Activated naive CD8-positive, alpha-beta T cell treated with anti-CD3 and anti-CD28 coated beads, Interleukin-2, amount 10 ng/mL, durations not matched to agents 7 days and 5 days (primary cell): ENCODE measurements around the gene ZNF143. TPM values are rescaled to one million over a fixed set of nuclear protein-coding genes. Genes with fewer than 3 reads are reported as not detected.
"Not testable (repeated sequence)": the region's sequence is repeated elsewhere in the genome, so short reads cannot be mapped to it uniquely, and the experiment has no call there.

ENCODE experiments used
- ATAC-seq: fragments of 150-1000 bp; cut with Tn5 transposase; one replicate; pipeline ENCODE4 v1.10.0; 2021; ENCODE audit warnings: low read depth, moderate library complexity
- POLR2A ChIA-PET: fragments of 350-600 bp; sonication (Branson Sonifier 250); formaldehyde crosslinking; loops from one replicate; lab custom pipeline; 2021; ENCODE audit warnings: antibody characterized with exemption; lab: Charles Lee
- DNase-seq: peaks from one replicate; pipeline ENCODE4 v3.0.0; 2021
- H3K27ac Mint-ChIP-seq: one replicate; pipeline ENCODE4 v1.8.0; 2022; ENCODE audit warnings: mild to moderate bottlenecking, mixed read lengths
- H3K27me3 Mint-ChIP-seq: one replicate; pipeline ENCODE4 v1.8.0; 2022; ENCODE audit warnings: mild to moderate bottlenecking, moderate library complexity, mixed read lengths
- H3K36me3 Mint-ChIP-seq: one replicate; pipeline ENCODE4 v1.8.0; 2021; ENCODE audit warnings: mild to moderate bottlenecking, mixed read lengths
- H3K4me1 Mint-ChIP-seq: one replicate; pipeline ENCODE4 v1.8.0; 2021; ENCODE audit warnings: mixed read lengths
- H3K4me3 Mint-ChIP-seq: one replicate; pipeline ENCODE4 v1.8.0; 2022; ENCODE audit warnings: mild to moderate bottlenecking, moderate library complexity, mixed read lengths
- H3K9me3 Mint-ChIP-seq: one replicate; pipeline ENCODE4 v1.8.0; 2021; ENCODE audit warnings: mixed read lengths
- total RNA-seq, 2 experiments: library from RNA; stranded (reverse); gene quantifications; one replicate each; pipeline ENCODE4 v1.2.3, GENCODE V29; 2021

ZNF143 gene
- total RNA-seq, 2 experiments from 2014 or later = 37.7 to 48.8 TPM

GRCh38 chr11:9509041-9509440 lies 48.2 kb downstream of the ZNF143 start:
- POLR2A ChIA-PET = interaction anchor here (0.6 kb wide), 1 partner anchor 279 kb away, joined by 3 read pairs; no protein-coding TSS in a partner anchor
- DNase-seq (no peak), ATAC-seq (no peak)
- peaks cover 8% of the 10 kb centered on the region for H3K4me1 Mint-ChIP-seq
- H3K4me3 Mint-ChIP-seq = no peak overlapping the region
- H3K36me3 Mint-ChIP-seq = peaks cover 22% of the 10 kb centered on the region
- no peaks in the 10 kb centered on the region for H3K9me3 Mint-ChIP-seq
- H3K27me3 Mint-ChIP-seq = no peaks in the 10 kb centered on the region
- H3K27ac Mint-ChIP-seq = no peak overlapping the region

DNA sequence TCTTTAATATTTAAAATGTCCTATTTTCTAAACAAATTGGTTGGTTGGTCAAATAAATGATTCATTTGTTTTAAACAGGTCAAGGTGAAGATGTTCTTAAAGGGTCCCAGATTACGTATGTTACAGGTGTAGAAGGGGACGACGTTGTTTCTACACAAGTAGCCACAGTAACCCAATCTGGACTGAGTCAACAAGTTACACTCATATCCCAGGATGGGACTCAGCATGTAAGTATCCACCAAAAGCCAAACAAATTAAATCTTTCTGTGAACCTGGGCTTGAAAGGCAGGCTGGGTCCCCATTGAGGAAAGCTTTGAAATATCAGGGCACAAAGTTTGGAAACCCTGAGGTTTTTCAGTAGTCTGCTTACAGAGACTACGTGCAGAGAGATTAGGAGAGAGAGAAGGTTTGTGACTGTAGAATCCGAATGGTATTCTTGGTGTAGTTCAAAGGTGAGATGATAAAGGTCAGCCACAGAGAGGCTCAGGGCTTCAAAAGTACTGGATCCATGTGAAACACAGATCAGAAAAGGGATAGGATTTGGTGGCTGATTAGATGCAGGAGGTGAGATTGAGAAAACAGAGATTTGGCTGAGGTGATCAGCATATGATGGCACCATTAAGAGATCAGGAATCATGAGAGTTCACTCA lies 51.7 kb downstream of the ZNF143 start:
- DNase-seq (no peak), ATAC-seq (no peak)
- H3K27ac Mint-ChIP-seq = no peak overlapping the region
- peaks cover 43% of the 10 kb centered on the region for H3K36me3 Mint-ChIP-seq
- no peaks in the 10 kb centered on the region for H3K27me3 Mint-ChIP-seq
- H3K4me1 Mint-ChIP-seq = peaks cover 7% of the 10 kb centered on the region
- H3K4me3 Mint-ChIP-seq = no peak overlapping the region
- H3K9me3 Mint-ChIP-seq = no peaks in the 10 kb centered on the region
- POLR2A ChIA-PET = no interaction called here

DNA sequence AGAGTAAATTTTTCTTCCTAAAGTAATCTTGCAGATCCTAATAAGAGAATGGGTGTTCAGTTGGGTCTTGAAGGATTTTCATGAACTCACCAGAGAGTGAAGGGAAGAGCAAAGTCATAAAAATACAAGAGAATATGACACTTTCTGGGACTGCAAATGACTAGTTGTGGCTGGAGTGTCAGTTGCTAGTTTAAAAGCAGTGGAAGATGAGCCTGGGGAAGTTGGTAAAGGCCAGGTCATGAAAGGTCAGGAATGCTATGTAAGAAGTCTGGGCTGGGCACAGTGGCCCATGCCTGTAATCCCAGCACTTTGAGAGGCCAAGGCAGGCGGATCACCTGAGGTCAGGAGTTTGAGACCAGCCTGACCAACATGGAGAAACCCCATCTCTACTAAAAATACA lies 53.8 kb downstream of the ZNF143 start:
- H3K4me3 Mint-ChIP-seq, POLR2A ChIA-PET, H3K27me3 Mint-ChIP-seq, H3K9me3 Mint-ChIP-seq, ATAC-seq, H3K27ac Mint-ChIP-seq, DNase-seq, H3K4me1 Mint-ChIP-seq: not testable (repeated sequence)
- peaks cover 38% of the 10 kb centered on the region for H3K36me3 Mint-ChIP-seq

DNA sequence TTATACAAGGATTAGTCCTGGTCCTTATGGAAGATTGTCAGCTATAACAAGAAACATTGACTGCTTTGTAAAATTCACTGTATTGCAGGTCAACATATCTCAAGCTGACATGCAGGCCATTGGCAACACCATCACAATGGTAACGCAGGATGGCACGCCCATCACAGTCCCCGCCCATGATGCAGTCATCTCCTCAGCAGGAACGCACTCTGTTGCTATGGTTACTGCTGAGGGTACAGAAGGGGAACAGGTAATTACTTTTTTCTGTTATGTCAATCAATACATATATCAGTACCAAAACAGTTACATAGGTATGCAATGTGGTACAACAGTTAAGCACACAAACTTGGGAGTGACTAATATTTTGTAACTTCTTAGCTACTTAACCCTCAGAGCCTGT lies 55.3 kb downstream of the ZNF143 start:
- ATAC-seq = no peak
- no peak overlapping the region for H3K27ac Mint-ChIP-seq
- H3K4me3 Mint-ChIP-seq = no peak overlapping the region
- H3K36me3 Mint-ChIP-seq = peaks cover 37% of the 10 kb centered on the region
- H3K9me3 Mint-ChIP-seq = no peaks in the 10 kb centered on the region
- POLR2A ChIA-PET = no interaction called here
- H3K27me3 Mint-ChIP-seq = no peaks in the 10 kb centered on the region
- DNase-seq = no peak
- H3K4me1 Mint-ChIP-seq = peaks cover 2% of the 10 kb centered on the region

DNA sequence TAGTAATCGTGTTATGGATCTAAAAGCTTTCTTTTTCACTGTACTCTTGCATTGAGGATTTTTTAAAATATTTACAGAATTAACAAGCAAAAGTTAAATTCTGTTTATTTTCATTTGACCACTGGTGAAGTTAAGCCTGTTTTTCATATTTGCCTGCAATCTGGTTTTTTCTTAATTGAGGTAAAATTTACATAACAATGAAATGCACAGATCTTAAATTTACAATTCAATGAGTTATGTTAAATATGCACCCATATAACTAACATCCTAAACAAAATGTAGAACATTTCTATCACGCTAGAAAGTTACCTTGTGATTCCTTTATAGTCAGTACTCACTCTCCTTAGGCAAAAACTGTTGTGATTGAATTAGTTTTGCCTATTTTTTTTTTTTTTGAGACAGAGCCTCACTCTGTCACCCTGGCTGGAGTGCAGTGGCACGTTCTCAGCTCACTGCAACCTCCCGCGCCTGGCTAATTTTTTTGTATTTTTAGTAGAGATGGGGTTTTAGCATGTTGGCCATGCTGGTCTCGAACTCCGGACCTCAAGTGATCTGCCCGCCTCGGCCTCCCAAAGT lies 58.1 kb downstream of the ZNF143 start:
- Mint-ChIP-seq H3K4me3 (no peak overlapping the region), H3K27ac (no peak overlapping the region), H3K36me3 (peaks cover 31% of the 10 kb centered on the region), H3K4me1 (peaks cover 2% of the 10 kb centered on the region), H3K27me3 (no peaks in the 10 kb centered on the region), H3K9me3 (no peaks in the 10 kb centered on the region)
- no peak for ATAC-seq
- no peak for DNase-seq
- POLR2A ChIA-PET = interaction anchor here (0.7 kb wide), 2 partner anchors 31 to 225 kb away, joined by 3 read pairs; no protein-coding TSS in a partner anchor

DNA sequence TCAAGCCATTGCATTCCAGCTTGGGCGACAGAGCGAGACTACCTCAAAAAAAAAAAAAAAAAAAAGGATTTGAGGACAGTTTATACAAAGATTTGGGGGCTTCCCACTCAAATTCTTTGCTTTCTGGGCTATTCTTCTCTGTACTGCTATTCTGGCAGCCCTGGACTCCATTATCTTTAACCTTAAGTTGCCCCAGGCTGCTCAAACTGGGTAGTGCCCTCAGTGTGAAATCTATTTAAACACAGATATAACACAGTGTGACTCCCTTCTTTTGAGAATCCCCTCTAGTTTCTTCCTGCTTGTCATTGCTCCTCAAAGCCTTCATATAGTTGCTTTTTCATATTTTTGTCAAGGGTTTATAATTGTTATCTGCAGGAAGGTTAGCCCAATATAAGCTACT lies 63.2 kb downstream of the ZNF143 start:
- POLR2A ChIA-PET = no interaction called here
- Mint-ChIP-seq H3K4me1 (no peaks in the 10 kb centered on the region), H3K27ac (no peak overlapping the region), H3K9me3 (no peaks in the 10 kb centered on the region), H3K4me3 (no peak overlapping the region), H3K27me3 (no peaks in the 10 kb centered on the region), H3K36me3 (peaks cover 9% of the 10 kb centered on the region)
- ATAC-seq (no peak), DNase-seq (no peak)

DNA sequence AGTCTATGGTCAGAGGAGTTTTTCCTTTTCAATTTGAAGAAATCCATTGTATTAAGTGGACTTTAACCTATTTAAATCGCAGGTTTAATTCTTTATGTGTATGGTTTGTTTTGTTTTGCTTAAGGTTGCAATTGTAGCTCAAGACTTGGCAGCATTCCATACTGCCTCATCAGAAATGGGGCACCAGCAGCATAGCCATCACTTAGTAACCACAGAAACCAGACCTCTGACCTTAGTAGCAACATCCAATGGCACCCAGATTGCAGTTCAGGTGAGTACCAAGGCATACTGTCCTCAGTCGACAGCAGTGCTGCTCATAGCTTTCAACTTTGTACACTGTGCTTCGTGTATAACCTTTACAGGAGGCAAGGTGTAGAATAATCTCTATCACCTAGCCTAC lies 64.3 kb downstream of the ZNF143 start:
- DNase-seq (no peak), ATAC-seq (no peak)
- POLR2A ChIA-PET = no interaction called here
- no peak overlapping the region for H3K4me3 Mint-ChIP-seq
- H3K36me3 Mint-ChIP-seq = peaks cover 9% of the 10 kb centered on the region
- H3K9me3 Mint-ChIP-seq = no peaks in the 10 kb centered on the region
- no peak overlapping the region for H3K27ac Mint-ChIP-seq
- H3K4me1 Mint-ChIP-seq = no peaks in the 10 kb centered on the region
- no peaks in the 10 kb centered on the region for H3K27me3 Mint-ChIP-seq

DNA sequence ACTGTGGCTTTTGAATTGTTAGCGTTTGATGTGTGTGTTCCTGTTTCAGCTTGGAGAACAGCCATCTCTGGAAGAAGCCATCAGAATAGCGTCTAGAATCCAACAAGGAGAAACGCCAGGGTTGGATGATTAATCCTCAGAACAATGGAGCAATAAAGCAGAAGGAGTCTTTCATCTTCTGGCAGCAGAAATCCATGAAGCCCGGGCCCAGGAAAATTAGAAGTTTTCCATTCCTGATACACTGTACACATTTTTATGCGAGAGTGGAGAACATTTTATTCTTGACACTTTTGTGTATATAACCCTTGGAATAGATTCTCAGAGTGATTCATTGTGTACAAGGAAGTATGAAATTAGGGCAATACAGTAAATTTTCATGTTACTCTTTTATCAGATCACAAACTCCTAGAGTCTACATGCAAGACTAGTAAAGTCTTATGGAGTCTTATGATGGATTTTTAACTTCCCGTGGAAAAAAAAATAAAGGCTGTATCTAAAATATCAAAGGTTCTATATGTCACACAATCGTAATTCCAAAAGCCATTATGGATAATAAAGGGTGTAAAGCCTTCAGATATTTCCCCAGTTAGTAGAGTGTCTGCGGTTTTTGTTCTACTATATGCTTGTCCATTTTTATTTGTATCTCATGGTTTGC lies 66.8 kb downstream of the ZNF143 start:
- H3K36me3 Mint-ChIP-seq = peaks cover 9% of the 10 kb centered on the region
- H3K27me3 Mint-ChIP-seq = no peaks in the 10 kb centered on the region
- no peaks in the 10 kb centered on the region for H3K9me3 Mint-ChIP-seq
- H3K27ac Mint-ChIP-seq = no peak overlapping the region
- H3K4me3 Mint-ChIP-seq = no peak overlapping the region
- ATAC-seq (no peak), DNase-seq (no peak)
- POLR2A ChIA-PET = no interaction called here
- H3K4me1 Mint-ChIP-seq = no peaks in the 10 kb centered on the region

GRCh38 chr11:9528136-9528501 lies 67.3 kb downstream of the ZNF143 start:
- Mint-ChIP-seq H3K27me3 (no peaks in the 10 kb centered on the region), H3K36me3 (peaks cover 7% of the 10 kb centered on the region), H3K4me3 (no peak overlapping the region), H3K4me1 (no peaks in the 10 kb centered on the region), H3K27ac (no peak overlapping the region), H3K9me3 (no peaks in the 10 kb centered on the region)
- POLR2A ChIA-PET = no interaction called here
- DNase-seq = no peak
- no peak for ATAC-seq

GRCh38 chr11:9528573-9529333 lies 67.9 kb downstream of the ZNF143 start:
- ATAC-seq (no peak), DNase-seq (no peak)
- Mint-ChIP-seq H3K27ac (no peak overlapping the region), H3K9me3 (no peaks in the 10 kb centered on the region), H3K27me3 (no peaks in the 10 kb centered on the region), H3K4me3 (no peak overlapping the region), H3K4me1 (no peaks in the 10 kb centered on the region), H3K36me3 (peaks cover 6% of the 10 kb centered on the region)
- POLR2A ChIA-PET = no interaction called here

DNA sequence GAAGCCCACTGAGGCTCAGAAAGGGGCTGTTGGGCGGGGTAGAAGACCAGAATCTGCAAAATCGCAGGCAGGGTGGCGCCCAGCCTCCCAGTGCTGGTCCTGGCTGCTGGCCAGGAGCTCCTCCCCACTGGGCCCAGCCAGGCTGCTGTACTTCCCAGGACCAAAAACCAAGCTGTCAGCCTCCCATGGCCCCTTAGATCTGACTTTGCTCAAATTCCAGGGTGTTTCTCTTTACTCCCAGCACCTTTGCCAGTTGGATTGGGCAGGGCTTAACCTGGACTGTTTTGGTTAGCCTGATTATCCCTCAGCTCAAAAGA lies 68.5 kb downstream of the ZNF143 start:
- Mint-ChIP-seq H3K27ac (no peak overlapping the region), H3K9me3 (no peaks in the 10 kb centered on the region), H3K27me3 (no peaks in the 10 kb centered on the region), H3K36me3 (peaks cover 6% of the 10 kb centered on the region), H3K4me1 (no peaks in the 10 kb centered on the region), H3K4me3 (no peak overlapping the region)
- ATAC-seq (no peak), DNase-seq (no peak)
- POLR2A ChIA-PET = no interaction called here

- ATAC-seq = no peak
- Mint-ChIP-seq H3K4me1 (no peaks in the 10 kb centered on the region), H3K9me3 (no peaks in the 10 kb centered on the region), H3K36me3 (peaks cover 6% of the 10 kb centered on the region), H3K27ac (no peak overlapping the region), H3K27me3 (no peaks in the 10 kb centered on the region), H3K4me3 (no peak overlapping the region)
- no peak for DNase-seq
- POLR2A ChIA-PET = no interaction called here
These were observed 69.3 kb downstream of the ZNF143 start for GRCh38 chr11:9530020-9530621.

DNA sequence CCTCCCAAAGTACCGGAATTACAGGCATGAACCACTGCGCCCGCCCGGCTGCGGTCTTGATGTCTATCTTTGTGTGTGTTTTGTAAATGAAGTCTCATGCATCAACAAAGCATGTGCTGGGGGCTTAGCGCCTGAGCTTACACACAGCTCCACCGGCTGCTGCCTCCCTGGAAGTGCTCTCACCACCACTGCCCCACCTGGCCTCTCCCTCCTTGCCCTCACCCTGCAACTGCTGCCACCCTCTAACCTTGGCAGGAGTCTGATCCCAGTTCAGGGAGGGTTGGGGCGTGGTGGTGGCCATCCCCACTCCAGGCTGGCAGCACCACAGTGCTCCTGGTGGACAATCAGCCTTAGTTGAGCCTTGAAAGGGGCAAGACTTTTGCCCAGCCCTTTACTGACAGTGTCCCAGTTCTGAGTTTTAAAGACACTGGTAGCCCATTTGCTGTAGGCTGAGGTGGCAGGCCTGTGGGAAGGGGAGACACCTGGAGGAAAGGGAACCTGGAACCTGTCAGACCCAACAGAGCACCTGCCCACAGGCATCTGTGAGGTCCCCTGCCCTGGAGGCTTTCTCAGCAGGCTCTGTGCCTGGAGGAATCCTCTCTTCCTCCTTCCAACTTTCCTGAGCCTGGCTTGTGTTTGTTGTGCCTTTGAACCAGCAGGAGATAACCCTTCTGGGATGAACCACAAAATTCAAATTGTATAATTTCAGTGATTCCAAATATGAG lies 70.3 kb downstream of the ZNF143 start:
- Mint-ChIP-seq H3K27ac (no peak overlapping the region), H3K27me3 (no peaks in the 10 kb centered on the region), H3K36me3 (peaks cover 4% of the 10 kb centered on the region), H3K4me3 (no peak overlapping the region), H3K4me1 (no peaks in the 10 kb centered on the region), H3K9me3 (no peaks in the 10 kb centered on the region)
- POLR2A ChIA-PET = no interaction called here
- ATAC-seq = no peak
- no peak for DNase-seq
